GM12875 (cell line): ENCODE data around the gene ACAD11.

Experiments used
- H3K4me3 ChIP-seq: one replicate; pipeline ENCODE4 v1.5.1; 2011; ENCODE audit warnings: low read depth, low read length, control low read depth
- CTCF ChIP-seq: IDR thresholded peaks from 2 replicates; pipeline ENCODE4 v1.5.1; 2011; ENCODE audit warnings: low read depth, mild to moderate bottlenecking, control low read depth, inconsistent platforms, low read length, moderate library complexity, borderline replicate concordance; ENCODE audit not compliant: insufficient read depth

Gene ACAD11

GRCh38 chr3:132555306-132556035 lies 104.1 kb downstream of the ACAD11 start:
- no peak for TF ChIP-seq CTCF
- no peak overlapping the region for H3K4me3 ChIP-seq

DNA sequence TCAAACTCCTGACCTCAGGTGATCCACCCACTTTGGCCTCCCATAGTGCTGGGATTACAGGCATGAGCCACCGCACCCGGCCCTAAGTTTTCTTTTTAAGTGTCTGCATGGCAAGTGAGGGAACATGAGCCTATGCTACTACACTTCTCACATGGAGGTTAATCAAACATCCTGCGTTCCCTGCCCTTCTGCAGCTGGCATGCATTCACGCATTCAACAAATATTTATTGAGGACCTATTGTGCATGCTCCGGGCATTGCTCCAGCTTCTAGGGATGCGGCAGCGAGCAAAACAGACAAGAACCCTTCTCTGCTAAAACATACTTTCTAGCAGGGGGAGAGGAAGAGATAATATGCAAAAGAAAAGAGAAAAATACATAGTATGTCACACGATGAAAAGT lies 105.2 kb downstream of the ACAD11 start:
- no peak for TF ChIP-seq CTCF
- H3K4me3 ChIP-seq: no peak overlapping the region

GRCh38 chr3:132553826-132554225 lies 105.8 kb downstream of the ACAD11 start:
- H3K4me3 ChIP-seq: no peak overlapping the region
- no peak for TF ChIP-seq CTCF

- H3K4me3 ChIP-seq: no peak overlapping the region
- no peak for TF ChIP-seq CTCF
These were observed 108.9 kb downstream of the ACAD11 start for GRCh38 chr3:132550579-132551305.

- TF ChIP-seq CTCF: no peak
- no peak overlapping the region for H3K4me3 ChIP-seq
These were observed 109.6 kb downstream of the ACAD11 start for GRCh38 chr3:132549890-132550578.

DNA sequence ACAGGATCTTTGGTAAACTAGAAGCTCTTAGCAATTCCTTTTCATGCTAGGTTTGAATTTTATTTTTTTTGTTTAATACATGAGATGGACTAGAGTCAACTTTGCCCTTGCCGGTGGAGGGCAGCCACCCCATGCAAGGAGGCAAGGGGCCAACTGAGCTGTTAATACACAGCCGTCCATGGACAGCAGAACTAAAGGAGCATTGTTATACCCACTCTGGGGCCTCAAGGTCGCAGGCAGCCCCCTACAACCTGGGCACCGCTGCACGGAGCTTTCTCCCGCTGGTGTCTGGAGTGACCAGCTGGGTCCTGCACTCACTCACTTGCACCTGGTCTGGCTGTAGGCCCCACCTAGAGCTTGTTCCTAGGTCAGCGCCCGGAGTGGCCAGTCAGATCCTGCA lies 110.4 kb downstream of the ACAD11 start:
- TF ChIP-seq CTCF: no peak
- no peak overlapping the region for H3K4me3 ChIP-seq
